CD14-positive monocyte (primary cell): ENCODE results near the gene APMAP. TPM values are rescaled to one million over a fixed set of nuclear protein-coding genes. Genes with fewer than 3 reads are reported as not detected.

Experiments used
- DNase-seq, 3 donors: peaks; one replicate each; pipeline ENCODE4 v3.0.0-alpha.2; 2011 to 2022
- H2AFZ ChIP-seq: 2 replicates; pipeline ENCODE4 v1.6.0; 2012; ENCODE audit warnings: mild to moderate bottlenecking, low read depth, low read length, inconsistent platforms; ENCODE audit not compliant: insufficient read depth, poor library complexity, severe bottlenecking
- H3K27ac ChIP-seq, 2 donors: 1 replicate in 1 of 2; 2 replicates in 1 of 2; pipeline ENCODE4 v1.5.1; 2012 to 2013; ENCODE audit warnings: low read length in 2 of 2, control low read depth in 1 of 2, inconsistent platforms in 1 of 2, low read depth in 1 of 2, mild to moderate bottlenecking in 1 of 2
- H3K27me3 ChIP-seq, 2 donors: one replicate each; pipeline versions ENCODE4 v1.6.0 to v1.6.1; 2011 to 2013; ENCODE audit warnings: low read length in 2 of 2; ENCODE audit not compliant: control insufficient read depth in 2 of 2, insufficient read depth in 2 of 2
- H3K36me3 ChIP-seq, 2 donors: replicated peaks in 1 of 2; 1 replicate in 1 of 2; 2 replicates in 1 of 2; pipeline versions ENCODE4 v1.5.1 to v1.6.1; 2012 to 2013; ENCODE audit warnings: low read length in 2 of 2, control low read depth in 1 of 2, inconsistent platforms in 1 of 2, mild to moderate bottlenecking in 1 of 2; ENCODE audit not compliant: insufficient read depth in 2 of 2, control insufficient read depth in 1 of 2
- H3K4me1 ChIP-seq, 2 donors: 1 replicate in 1 of 2; 2 replicates in 1 of 2; pipeline versions ENCODE4 v1.5.1 to v1.6.1; 2012 to 2013; ENCODE audit warnings: low read length in 2 of 2, control low read depth in 1 of 2, inconsistent platforms in 1 of 2, mild to moderate bottlenecking in 1 of 2, moderate library complexity in 1 of 2; ENCODE audit not compliant: insufficient read depth in 2 of 2, control insufficient read depth in 1 of 2
- H3K4me2 ChIP-seq: replicated peaks from 2 replicates; pipeline ENCODE3; 2012; ENCODE audit warnings: low read length, moderate library complexity, mild to moderate bottlenecking; ENCODE audit not compliant: poor library complexity, severe bottlenecking; ENCODE audit errors: extremely low read depth
- H3K4me3 ChIP-seq, 3 experiments: fragments of 200-600 bp in 1 of 3; sonication (generic) in 1 of 3; replicated peaks in 1 of 3; 1 replicate in 2 of 3; 2 replicates in 1 of 3; pipeline ENCODE4 v1.5.1; 2011 to 2013; ENCODE audit warnings: low read length in 3 of 3, mild to moderate bottlenecking in 3 of 3, control low read depth in 2 of 3, low read depth in 2 of 3, inconsistent platforms in 1 of 3, moderate library complexity in 1 of 3
- H3K79me2 ChIP-seq: 2 replicates; pipeline ENCODE4 v1.6.0; 2012; ENCODE audit warnings: mild to moderate bottlenecking, control low read depth, inconsistent platforms, low read length, moderate library complexity; ENCODE audit not compliant: insufficient read depth
- H3K9ac ChIP-seq: 2 replicates; pipeline ENCODE4 v1.6.0; 2017; ENCODE audit warnings: low read length, mild to moderate bottlenecking; ENCODE audit not compliant: insufficient read depth, poor library complexity, severe bottlenecking
- H3K9me3 ChIP-seq, 2 donors: replicated peaks in 1 of 2; 1 replicate in 1 of 2; 2 replicates in 1 of 2; pipeline versions ENCODE4 v1.5.1 to v1.6.1; 2012 to 2013; ENCODE audit warnings: low read length in 2 of 2, control low read depth in 1 of 2; ENCODE audit not compliant: control insufficient read depth in 1 of 2, insufficient read depth in 1 of 2
- H4K20me1 ChIP-seq: 2 replicates; pipeline ENCODE4 v1.6.0; 2012; ENCODE audit warnings: mild to moderate bottlenecking, low read length, control low read depth, moderate library complexity; ENCODE audit not compliant: insufficient read depth
- H3K27ac Mint-ChIP-seq, 7 donors: one replicate each; pipeline ENCODE4 v1.8.0; 2020; ENCODE audit warnings: mild to moderate bottlenecking in 7 of 7, mixed read lengths in 7 of 7, moderate library complexity in 6 of 7, inconsistent platforms in 2 of 7
- H3K27me3 Mint-ChIP-seq, 3 donors: one replicate each; pipeline ENCODE4 v1.8.0; 2021 to 2022; ENCODE audit warnings: low read depth in 3 of 3, mild to moderate bottlenecking in 3 of 3, mixed read lengths in 3 of 3, moderate library complexity in 3 of 3, inconsistent platforms in 1 of 3
- H3K36me3 Mint-ChIP-seq, 2 donors: one replicate each; pipeline ENCODE4 v1.8.0; 2020; ENCODE audit warnings: mixed read lengths in 2 of 2, inconsistent platforms in 1 of 2, mild to moderate bottlenecking in 1 of 2
- H3K4me1 Mint-ChIP-seq: one replicate; pipeline ENCODE4 v1.8.0; 2020; ENCODE audit warnings: mild to moderate bottlenecking, mixed read lengths
- H3K4me3 Mint-ChIP-seq, 2 donors: one replicate each; pipeline ENCODE4 v1.8.0; 2020; ENCODE audit warnings: mild to moderate bottlenecking in 2 of 2, mixed read lengths in 2 of 2, moderate library complexity in 1 of 2
- H3K9me3 Mint-ChIP-seq, 7 donors: one replicate each; pipeline ENCODE4 v1.8.0; 2020 to 2022; ENCODE audit warnings: mixed read lengths in 7 of 7, mild to moderate bottlenecking in 6 of 7, moderate library complexity in 6 of 7, inconsistent platforms in 2 of 7
- CTCF ChIP-seq: fragments of 200-600 bp; IDR thresholded peaks from one replicate; pipeline ENCODE4 v1.8.0; 2022; ENCODE audit warnings: antibody characterized with exemption, mild to moderate bottlenecking
- WGBS: methylation state at CpG from one replicate; pipeline ENCODE4 v1.1.5; 2013; ENCODE audit warnings: missing lambda C conversion rate; ENCODE audit not compliant: insufficient coverage; 5-methylcytosine and 5-hydroxymethylcytosine counted together
- intact Hi-C, 2 donors: fragments of 100-400 bp; cut with micrococcal nuclease; formaldehyde crosslinking; loops; one replicate each; pipeline versions ENCODE4 v1.15.0 to v1.15.1; 2023
- polyA plus RNA-seq, 3 donors: library from polyadenylated mRNA; depleted of rRNA in 1 of 3; unstranded in 2 of 3; stranded (reverse) in 1 of 3; fragments of 300-500 nt in 2 of 3; fragments of >200 nt in 1 of 3; fragmentation: Illumina TruSeq in 2 of 3; gene quantifications; 1 replicate in 2 of 3; 2 replicates in 1 of 3; pipeline ENCODE4 v1.2.3, GENCODE V29; 2012 to 2021

The APMAP gene
- polyA plus RNA-seq, 3 donors: 26.9 to 74.0 (median 73.2) TPM

- TF ChIP-seq CTCF: no peak
- peaks cover 8% of the 10 kb centered on the region for H3K79me2 ChIP-seq
- DNase-seq: no peak
- Mint-ChIP-seq H3K4me1 (peaks cover 35% of the 10 kb centered on the region), H3K27me3 (peaks cover 2 to 5% (median 5%) of the 10 kb centered on the region in 3 donors), H3K4me3 (no peak overlapping the region), H3K27ac (no peak overlapping the region), H3K36me3 (peaks cover 0 to under 1% of the 10 kb centered on the region in 2 donors), H3K9me3 (no peaks in the 10 kb centered on the region)
- no peak overlapping the region for H3K27ac ChIP-seq
- no peak overlapping the region for H3K9ac ChIP-seq
- H3K9me3 ChIP-seq: no peaks in the 10 kb centered on the region
- H2AFZ ChIP-seq: no peak overlapping the region
- no peak overlapping the region for H3K4me2 ChIP-seq
- WGBS: 89% methylated on average over 6 of the region's 9 CpGs
- no peaks in the 10 kb centered on the region for H3K36me3 ChIP-seq
- peaks cover 21 to 25% of the 10 kb centered on the region in 2 donors for H3K4me1 ChIP-seq
- intact Hi-C loops: loop anchor here (10.0 kb wide), 5 partner anchors 198 to 628 kb away; partner anchors contain the start of genes ENTPD6 (in 2 of the 2), ABHD12 (in 1 of the 2), GINS1 (in 1 of the 2) and NANP (in 1 of the 2)
- no peak overlapping the region for H3K4me3 ChIP-seq
- H3K27me3 ChIP-seq: no peaks in the 10 kb centered on the region
- H4K20me1 ChIP-seq: no peaks in the 10 kb centered on the region
Observed at GRCh38 chr20:24996449-24997377, 4.2 kb upstream of the APMAP start.

GRCh38 chr20:24995741-24996448 is 3.3 kb upstream of the APMAP start:
- no peak overlapping the region for H3K4me2 ChIP-seq
- 100% methylated on average over 2 of the region's 9 CpGs for WGBS
- no peak for DNase-seq
- H3K27me3 ChIP-seq: no peaks in the 10 kb centered on the region
- Mint-ChIP-seq H3K4me3 (no peak overlapping the region), H3K9me3 (no peaks in the 10 kb centered on the region), H3K27ac (no peak overlapping the region), H3K4me1 (peaks cover 43% of the 10 kb centered on the region), H3K27me3 (peaks cover 2 to 5% (median 5%) of the 10 kb centered on the region in 3 donors), H3K36me3 (peaks cover 0 to 3% of the 10 kb centered on the region in 2 donors)
- no peak overlapping the region for H3K9ac ChIP-seq
- no peak overlapping the region for H3K27ac ChIP-seq
- H3K4me3 ChIP-seq: no peak overlapping the region
- H3K36me3 ChIP-seq: no peaks in the 10 kb centered on the region
- no peaks in the 10 kb centered on the region for H3K9me3 ChIP-seq
- no peaks in the 10 kb centered on the region for H4K20me1 ChIP-seq
- intact Hi-C loops: loop anchor here (1.0 to 10.0 kb wide), 7 partner anchors 69 to 629 kb away; partner anchors contain the start of genes ENTPD6 (in 2 of the 2), ABHD12 (in 1 of the 2), GINS1 (in 1 of the 2) and NANP (in 1 of the 2)
- H3K79me2 ChIP-seq: peaks cover 16% of the 10 kb centered on the region
- H3K4me1 ChIP-seq: peaks cover 29 to 33% of the 10 kb centered on the region in 2 donors
- no peak overlapping the region for H2AFZ ChIP-seq
- no peak for TF ChIP-seq CTCF
